ENCODE measurements around the gene RPLP2.

RPLP2 gene

GRCh38 chr11:827897-828192, 18.1 kb downstream of the RPLP2 start, which contains the start of gene CRACR2B:
Gene CRACR2B, plus strand, starts transcription at chr11:827919. Its CDS starts 689 bp downstream, at chr11:828608.
- H3K27me3 ChIP-seq (ENCODE audit: control insufficient read depth in 1 of 2, insufficient read depth in 2 of 2, low read length in 2 of 2) = peaks cover 57 to 81% of the 10 kb centered on the region in 2 donors
- no peak within 1 kb of the TSS for H3K9ac ChIP-seq (ENCODE audit: low read length in 2 of 2)
- H3K4me1 ChIP-seq (ENCODE audit: control insufficient read depth, insufficient read depth, low read length) = peaks cover 53% of the 10 kb centered on the region
- peak within 1 kb of the TSS in 1 of 2 donors; percentile 52 for H3K4me3 ChIP-seq (ENCODE audit: low read length in 2 of 2)
- no peak within 1 kb of the TSS for H3K27ac ChIP-seq (ENCODE audit: low read length)
- no peaks in the 10 kb centered on the region for H3K9me3 ChIP-seq (ENCODE audit: control insufficient read depth in 2 of 2, low read length in 2 of 2)
- H3K36me3 ChIP-seq (ENCODE audit: control insufficient read depth in 2 of 2, insufficient read depth in 2 of 2, low read length in 2 of 2) = peaks cover 0 to 8% of the 10 kb centered on the region in 2 donors

GRCh38 chr11:828506-829175, 18.9 kb downstream of the RPLP2 start:
- H3K9ac ChIP-seq (ENCODE audit: low read length in 2 of 2) = no peak overlapping the region
- H3K4me1 ChIP-seq (ENCODE audit: control insufficient read depth, insufficient read depth, low read length) = peaks cover 56% of the 10 kb centered on the region
- peaks cover 57 to 81% of the 10 kb centered on the region in 2 donors for H3K27me3 ChIP-seq (ENCODE audit: control insufficient read depth in 1 of 2, insufficient read depth in 2 of 2, low read length in 2 of 2)
- peak overlapping the region in 1 of 2 donors; percentile 22 for H3K4me3 ChIP-seq (ENCODE audit: low read length in 2 of 2)
- H3K9me3 ChIP-seq (ENCODE audit: control insufficient read depth in 2 of 2, low read length in 2 of 2) = no peaks in the 10 kb centered on the region
- peaks cover 0 to 8% of the 10 kb centered on the region in 2 donors for H3K36me3 ChIP-seq (ENCODE audit: control insufficient read depth in 2 of 2, insufficient read depth in 2 of 2, low read length in 2 of 2)
- H3K27ac ChIP-seq (ENCODE audit: low read length) = no peak overlapping the region

- H3K4me1 ChIP-seq (ENCODE audit: control insufficient read depth, insufficient read depth, low read length) = peaks cover 62% of the 10 kb centered on the region
- H3K36me3 ChIP-seq (ENCODE audit: control insufficient read depth in 2 of 2, insufficient read depth in 2 of 2, low read length in 2 of 2) = peaks cover 0 to 8% of the 10 kb centered on the region in 2 donors
- H3K27me3 ChIP-seq (ENCODE audit: control insufficient read depth in 1 of 2, insufficient read depth in 2 of 2, low read length in 2 of 2) = peaks cover 57 to 81% of the 10 kb centered on the region in 2 donors
- H3K4me3 ChIP-seq (ENCODE audit: low read length in 2 of 2) = peak overlapping the region; percentile 14 to 63
- H3K9me3 ChIP-seq (ENCODE audit: control insufficient read depth in 2 of 2, low read length in 2 of 2) = no peaks in the 10 kb centered on the region
- H3K9ac ChIP-seq (ENCODE audit: low read length in 2 of 2) = no peak overlapping the region
- H3K27ac ChIP-seq (ENCODE audit: low read length) = no peak overlapping the region
Observed at GRCh38 chr11:829176-829846, 19.5 kb downstream of the RPLP2 start.

- Histone ChIP-seq H3K9me3 (ENCODE audit: control insufficient read depth in 2 of 2, low read length in 2 of 2) (no peaks in the 10 kb centered on the region), H3K36me3 (ENCODE audit: control insufficient read depth in 2 of 2, insufficient read depth in 2 of 2, low read length in 2 of 2) (peaks cover 0 to 3% of the 10 kb centered on the region in 2 donors), H3K9ac (ENCODE audit: low read length in 2 of 2) (no peak overlapping the region), H3K27ac (ENCODE audit: low read length) (no peak overlapping the region), H3K27me3 (ENCODE audit: control insufficient read depth in 1 of 2, insufficient read depth in 2 of 2, low read length in 2 of 2) (peaks cover 57 to 76% of the 10 kb centered on the region in 2 donors), H3K4me3 (ENCODE audit: low read length in 2 of 2) (peak overlapping the region in 1 of 2 donors; percentile 63), H3K4me1 (ENCODE audit: control insufficient read depth, insufficient read depth, low read length) (peaks cover 68% of the 10 kb centered on the region)
Observed at GRCh38 chr11:829847-830294, 20.1 kb downstream of the RPLP2 start.

- Histone ChIP-seq H3K27me3 (ENCODE audit: control insufficient read depth in 1 of 2, insufficient read depth in 2 of 2, low read length in 2 of 2) (peaks cover 52 to 70% of the 10 kb centered on the region in 2 donors), H3K4me3 (ENCODE audit: low read length in 2 of 2) (peak overlapping the region in 1 of 2 donors; percentile 63), H3K9ac (ENCODE audit: low read length in 2 of 2) (no peak overlapping the region), H3K9me3 (ENCODE audit: control insufficient read depth in 2 of 2, low read length in 2 of 2) (no peaks in the 10 kb centered on the region), H3K36me3 (ENCODE audit: control insufficient read depth in 2 of 2, insufficient read depth in 2 of 2, low read length in 2 of 2) (no peaks in the 10 kb centered on the region), H3K27ac (ENCODE audit: low read length) (no peak overlapping the region), H3K4me1 (ENCODE audit: control insufficient read depth, insufficient read depth, low read length) (peaks cover 73% of the 10 kb centered on the region)
Observed at GRCh38 chr11:830295-831117, 20.7 kb downstream of the RPLP2 start.

GRCh38 chr11:831118-831864, 21.5 kb downstream of the RPLP2 start:
- no peak overlapping the region for H3K9ac ChIP-seq (ENCODE audit: low read length in 2 of 2)
- no peaks in the 10 kb centered on the region for H3K9me3 ChIP-seq (ENCODE audit: control insufficient read depth in 2 of 2, low read length in 2 of 2)
- peaks cover 44 to 62% of the 10 kb centered on the region in 2 donors for H3K27me3 ChIP-seq (ENCODE audit: control insufficient read depth in 1 of 2, insufficient read depth in 2 of 2, low read length in 2 of 2)
- peaks cover 73% of the 10 kb centered on the region for H3K4me1 ChIP-seq (ENCODE audit: control insufficient read depth, insufficient read depth, low read length)
- no peaks in the 10 kb centered on the region for H3K36me3 ChIP-seq (ENCODE audit: control insufficient read depth in 2 of 2, insufficient read depth in 2 of 2, low read length in 2 of 2)
- no peak overlapping the region for H3K27ac ChIP-seq (ENCODE audit: low read length)
- H3K4me3 ChIP-seq (ENCODE audit: low read length in 2 of 2) = no peak overlapping the region

GRCh38 chr11:831961-832528, 22.3 kb downstream of the RPLP2 start:
- no peaks in the 10 kb centered on the region for H3K9me3 ChIP-seq (ENCODE audit: control insufficient read depth in 2 of 2, low read length in 2 of 2)
- peaks cover 0 to 6% of the 10 kb centered on the region in 2 donors for H3K36me3 ChIP-seq (ENCODE audit: control insufficient read depth in 2 of 2, insufficient read depth in 2 of 2, low read length in 2 of 2)
- H3K4me3 ChIP-seq (ENCODE audit: low read length in 2 of 2) = peak overlapping the region in 1 of 2 donors; percentile 71
- H3K4me1 ChIP-seq (ENCODE audit: control insufficient read depth, insufficient read depth, low read length) = peaks cover 68% of the 10 kb centered on the region
- no peak overlapping the region for H3K27ac ChIP-seq (ENCODE audit: low read length)
- H3K9ac ChIP-seq (ENCODE audit: low read length in 2 of 2) = peak overlapping the region; percentile 13 to 28
- H3K27me3 ChIP-seq (ENCODE audit: control insufficient read depth in 1 of 2, insufficient read depth in 2 of 2, low read length in 2 of 2) = peaks cover 40 to 55% of the 10 kb centered on the region in 2 donors

- Histone ChIP-seq H3K27ac (ENCODE audit: low read length) (peak within 1 kb of the TSS; percentile 88), H3K4me1 (ENCODE audit: control insufficient read depth, insufficient read depth, low read length) (peaks cover 63% of the 10 kb centered on the region), H3K27me3 (ENCODE audit: control insufficient read depth in 1 of 2, insufficient read depth in 2 of 2, low read length in 2 of 2) (peaks cover 36 to 49% of the 10 kb centered on the region in 2 donors), H3K9me3 (ENCODE audit: control insufficient read depth in 2 of 2, low read length in 2 of 2) (no peaks in the 10 kb centered on the region), H3K36me3 (ENCODE audit: control insufficient read depth in 2 of 2, insufficient read depth in 2 of 2, low read length in 2 of 2) (peaks cover 0 to 12% of the 10 kb centered on the region in 2 donors), H3K4me3 (ENCODE audit: low read length in 2 of 2) (peak within 1 kb of the TSS; percentile 78 to 81), H3K9ac (ENCODE audit: low read length in 2 of 2) (peak within 1 kb of the TSS; percentile 78 to 82)
Observed at GRCh38 chr11:832529-833113, 22.9 kb downstream of the RPLP2 start, which contains the start of gene CD151. Gene CD151, plus strand, starts transcription at chr11:832952. Its CDS starts 3,118 bp downstream, at chr11:836070.

GRCh38 chr11:833114-833791, 23.5 kb downstream of the RPLP2 start:
- H3K9ac ChIP-seq (ENCODE audit: low read length in 2 of 2) = peak overlapping the region; percentile 78 to 82

More at GRCh38 chr11:833114-833791, 23.5 kb downstream of the RPLP2 start:
- peak overlapping the region; percentile 78 to 81 for H3K4me3 ChIP-seq (ENCODE audit: low read length in 2 of 2)
- peaks cover 0 to 15% of the 10 kb centered on the region in 2 donors for H3K36me3 ChIP-seq (ENCODE audit: control insufficient read depth in 2 of 2, insufficient read depth in 2 of 2, low read length in 2 of 2)
- peaks cover 60% of the 10 kb centered on the region for H3K4me1 ChIP-seq (ENCODE audit: control insufficient read depth, insufficient read depth, low read length)
- H3K27ac ChIP-seq (ENCODE audit: low read length) = peak overlapping the region; percentile 88
- H3K9me3 ChIP-seq (ENCODE audit: control insufficient read depth in 2 of 2, low read length in 2 of 2) = no peaks in the 10 kb centered on the region
- H3K27me3 ChIP-seq (ENCODE audit: control insufficient read depth in 1 of 2, insufficient read depth in 2 of 2, low read length in 2 of 2) = peaks cover 30 to 43% of the 10 kb centered on the region in 2 donors

Measured in stomach smooth muscle (tissue), 2 donors.